Heart left ventricle (tissue), 13 donors: ENCODE results near the gene NPR2.

Experiments
- CTCF ChIP-seq, 12 donors: fragments of 200-600 bp; sonication (generic) in 4 of 12; IDR thresholded peaks; one replicate each; pipeline versions ENCODE4 v1.5.0 to v1.8.0; 2018 to 2022; ENCODE audit warnings: antibody characterized with exemption in 12 of 12, mild to moderate bottlenecking in 5 of 12
- POLR2A ChIP-seq, 2 donors: fragments of 450-650 bp; IDR thresholded peaks; one replicate each; pipeline ENCODE4 v1.6.1; 2017; ENCODE audit warnings: antibody characterized with exemption in 2 of 2, mild to moderate bottlenecking in 2 of 2, moderate library complexity in 2 of 2
- donor health status: ischemic (EF 13 %, LVEDD 7.1; RV severe dilation, severe dysfunction).
- donor health status: DM: no; HTN: yes; CAD: no.
- donor health status: DM: no; HTN: no; CAD: no.
- donor health status: ischemic (EF 25% LVEDD 6.9; RV normal size, moderate dysfunction).
- donor health status: ischemic (EF 25% LVEDD 5.7; RV mildly dilated, moderate dysfunction).
- donor health status: ischemic (EF 35%, LVEDD 5.7; RV mildly dilated, moderate dysfunction).
- donor health status: nonischemic (EF 11% LVEDD 7.7; RV severe dilation, severe dysfunction).
- donor health status: DM: yes; HTN: yes; CAD: no.
- donor health status: PGD.
- donor health status: ischemic (EF 29% LVEDD 5.4; RV normal size, mild dysfunction).
- donor health status: nonischemic (EF 23%, LVEDD 6.1; RV moderate dilation, normal function).

DNA sequence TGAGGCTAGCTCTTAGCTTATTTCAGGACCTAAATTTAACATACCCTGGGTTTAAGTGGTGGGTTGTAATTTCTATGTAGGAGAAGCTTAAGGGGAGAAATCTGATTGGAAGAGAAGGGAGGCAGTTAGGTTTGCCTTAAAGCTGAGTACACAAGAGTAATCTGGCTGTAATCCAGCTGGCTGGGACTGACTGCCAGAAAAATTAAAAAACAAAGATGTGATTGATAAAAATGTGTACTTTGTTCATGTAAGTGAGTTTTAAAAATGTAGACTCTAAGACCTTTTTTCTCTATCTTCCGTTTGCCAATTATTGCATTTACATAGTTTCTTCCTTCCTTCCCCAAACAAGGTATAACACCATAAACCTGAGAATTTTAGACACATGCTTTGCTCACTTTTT, 19.9 kb upstream of the NPR2 start:
- TF ChIP-seq CTCF (IDR thresholded peaks at IDR 0.05) (no peak), POLR2A (IDR thresholded peaks at IDR 0.05) (no peak)
